MCF 10A (cell line): Measurements from ENCODE around the gene ZNF628. TPM values are rescaled to one million over a fixed set of nuclear protein-coding genes. Genes with fewer than 3 reads are reported as not detected.

ENCODE experiments used
- BruUV-seq: library from RNA; stranded (reverse); fragments of 400-500 nt; replicated peaks from 2 replicates; lab custom pipeline; 2021; lab: Mats Ljungman, UMichigan
- CTCF ChIA-PET: fragments of 300-600 bp; sonication (Branson Sonifier 250); formaldehyde crosslinking; extraction: SDS; loops from one replicate; lab custom pipeline; 2021; ENCODE audit warnings: antibody characterized with exemption, inconsistent platforms; lab: Yijun Ruan, JAX
- POLR2A ChIA-PET: fragments of 300-600, 350-650 bp; sonication (Branson Sonifier 250); formaldehyde crosslinking; extraction: SDS; loops from one replicate; lab custom pipeline; 2020; ENCODE audit warnings: antibody characterized with exemption, inconsistent platforms; lab: Yijun Ruan, JAX
- DNase-seq: peaks from one replicate; pipeline ENCODE4 v3.0.0-alpha.2; 2018; ENCODE audit not compliant: unreplicated experiment
- H3K27ac Mint-ChIP-seq: one replicate; pipeline ENCODE4 v1.8.0; 2022; ENCODE audit warnings: mild to moderate bottlenecking, low read depth, mixed read lengths; ENCODE audit not compliant: unreplicated experiment
- H3K27me3 Mint-ChIP-seq: one replicate; pipeline ENCODE4 v1.8.0; 2022; ENCODE audit warnings: mixed read lengths; ENCODE audit not compliant: insufficient read depth, unreplicated experiment
- H3K36me3 Mint-ChIP-seq: one replicate; pipeline ENCODE4 v1.8.0; 2022; ENCODE audit warnings: mild to moderate bottlenecking, moderate library complexity, mixed read lengths; ENCODE audit not compliant: insufficient read depth, unreplicated experiment
- H3K4me1 Mint-ChIP-seq: one replicate; pipeline ENCODE4 v1.8.0; 2022; ENCODE audit warnings: mixed read lengths; ENCODE audit not compliant: insufficient read depth, unreplicated experiment
- H3K4me3 Mint-ChIP-seq: one replicate; pipeline ENCODE4 v1.8.0; 2022; ENCODE audit warnings: mild to moderate bottlenecking, moderate library complexity, mixed read lengths; ENCODE audit not compliant: unreplicated experiment
- H3K9me3 Mint-ChIP-seq: one replicate; pipeline ENCODE4 v1.8.0; 2022; ENCODE audit warnings: mixed read lengths; ENCODE audit not compliant: unreplicated experiment
- CTCF ChIP-seq: fragments of 200-600 bp; IDR thresholded peaks from one replicate; pipeline ENCODE4 v1.8.0; 2022; ENCODE audit warnings: antibody characterized with exemption, mild to moderate bottlenecking; ENCODE audit not compliant: unreplicated experiment
- intact Hi-C: fragments of 100-400 bp; cut with micrococcal nuclease; formaldehyde crosslinking; loops from 2 replicates; pipeline ENCODE4 v1.14.1; 2022
- total RNA-seq: library from RNA; stranded (reverse); gene quantifications from 2 replicates; pipeline ENCODE4 v1.2.3, GENCODE V29; 2022

The ZNF628 gene
- total RNA-seq, 1 experiment from 2014 or later = 12.1 TPM

- Mint-ChIP-seq H3K27ac (no peak overlapping the region), H3K36me3 (peaks cover 8% of the 10 kb centered on the region), H3K4me3 (no peak overlapping the region), H3K27me3 (peaks cover 12% of the 10 kb centered on the region), H3K9me3 (no peaks in the 10 kb centered on the region), H3K4me1 (peaks cover under 1% of the 10 kb centered on the region)
- intact Hi-C loops = loop anchor here (1.0 kb wide), 2 partner anchors 70 to 314 kb away; partner anchors contain the start of gene RPL28
- TF ChIP-seq CTCF = peak; percentile 66
- CTCF ChIA-PET = interaction anchor here (0.6 to 2.5 kb wide), 10 partner anchors 13 to 314 kb away, joined by 3 to 12 read pairs (median 6); partner anchors contain the start of gene TMEM238
- POLR2A ChIA-PET = interaction anchor here (0.6 kb wide), 1 partner anchor 22 kb away, joined by 3 read pairs; the partner anchor contains the start of gene ZNF628
- BruUV-seq = no TSS peak
- DNase-seq = peak; percentile 58
Measured at GRCh38 chr19:55454787-55455243, 21.6 kb upstream of the ZNF628 start.

- CTCF ChIA-PET = interaction anchor here (0.6 to 1.6 kb wide), 4 partner anchors 12 to 67 kb away, joined by 3 to 6 read pairs (median 5); no protein-coding TSS in a partner anchor
- no peaks in the 10 kb centered on the region for H3K9me3 Mint-ChIP-seq
- intact Hi-C loops = no loop called here
- H3K36me3 Mint-ChIP-seq = peaks cover 8% of the 10 kb centered on the region
- peaks cover 9% of the 10 kb centered on the region for H3K4me1 Mint-ChIP-seq
- TF ChIP-seq CTCF = no peak
- POLR2A ChIA-PET = no interaction called here
- H3K4me3 Mint-ChIP-seq = no peak overlapping the region
- H3K27ac Mint-ChIP-seq = no peak overlapping the region
- no TSS peak for BruUV-seq
- no peak for DNase-seq
- H3K27me3 Mint-ChIP-seq = peaks cover 12% of the 10 kb centered on the region
Measured at GRCh38 chr19:55455576-55456235, 20.7 kb upstream of the ZNF628 start.

- Mint-ChIP-seq H3K36me3 (peaks cover 11% of the 10 kb centered on the region), H3K9me3 (no peaks in the 10 kb centered on the region), H3K4me3 (no peak overlapping the region), H3K4me1 (peaks cover 11% of the 10 kb centered on the region), H3K27ac (no peak overlapping the region), H3K27me3 (peaks cover 12% of the 10 kb centered on the region)
- no peak for TF ChIP-seq CTCF
- ChIA-PET CTCF (interaction anchor here (1.6 kb wide), 1 partner anchor 11 kb away, joined by 6 read pairs; no protein-coding TSS in a partner anchor), POLR2A (no interaction called here)
- BruUV-seq = no TSS peak
- no peak for DNase-seq
- intact Hi-C loops = no loop called here
Measured at GRCh38 chr19:55456347-55456746, 20.1 kb upstream of the ZNF628 start.

- intact Hi-C loops = no loop called here
- Mint-ChIP-seq H3K27ac (no peak overlapping the region), H3K4me1 (peaks cover 17% of the 10 kb centered on the region), H3K36me3 (peaks cover 16% of the 10 kb centered on the region), H3K9me3 (no peaks in the 10 kb centered on the region), H3K4me3 (no peak overlapping the region), H3K27me3 (peaks cover 7% of the 10 kb centered on the region)
- no peak for TF ChIP-seq CTCF
- ChIA-PET POLR2A (no interaction called here), CTCF (interaction anchor here (0.6 to 1.1 kb wide), 2 partner anchors 12 to 49 kb away, joined by 3 to 4 read pairs; no protein-coding TSS in a partner anchor)
- no TSS peak for BruUV-seq
- no peak for DNase-seq
Measured at GRCh38 chr19:55457683-55458457, 18.5 kb upstream of the ZNF628 start.
